Stimulated activated CD4-positive, alpha-beta T cell treated with anti-CD3 and anti-CD28 coated beads, TNF-alpha, amount 100 ng/mL, for 1 hour (primary cell): ENCODE results near the gene TMEM154.

Experiments used
- DNase-seq, 3 donors: peaks; one replicate each; pipeline ENCODE4 v3.0.0-alpha.2; 2020; ENCODE audit warnings: low read depth in 3 of 3, low spot score in 1 of 3

Gene TMEM154

DNA sequence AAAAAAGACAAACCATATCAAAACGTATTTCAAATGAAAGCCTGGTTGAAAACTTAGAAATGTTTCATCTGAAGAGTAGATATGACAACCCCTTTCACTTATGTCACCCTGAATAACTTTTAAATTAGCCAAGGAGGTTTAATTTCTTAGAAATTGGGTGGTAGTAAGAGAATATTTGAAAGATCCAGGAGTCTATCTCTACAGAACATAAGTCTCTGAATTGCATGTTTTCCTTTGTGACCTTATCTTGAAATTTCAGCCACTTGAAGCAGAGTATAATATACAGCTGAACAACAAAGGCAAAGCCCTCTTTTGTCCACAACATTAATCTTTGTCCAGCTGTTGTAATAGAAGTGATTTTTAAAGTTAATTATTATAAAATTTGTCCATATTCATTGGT, 49.5 kb downstream of the TMEM154 start:
- DNase-seq = no peak

DNA sequence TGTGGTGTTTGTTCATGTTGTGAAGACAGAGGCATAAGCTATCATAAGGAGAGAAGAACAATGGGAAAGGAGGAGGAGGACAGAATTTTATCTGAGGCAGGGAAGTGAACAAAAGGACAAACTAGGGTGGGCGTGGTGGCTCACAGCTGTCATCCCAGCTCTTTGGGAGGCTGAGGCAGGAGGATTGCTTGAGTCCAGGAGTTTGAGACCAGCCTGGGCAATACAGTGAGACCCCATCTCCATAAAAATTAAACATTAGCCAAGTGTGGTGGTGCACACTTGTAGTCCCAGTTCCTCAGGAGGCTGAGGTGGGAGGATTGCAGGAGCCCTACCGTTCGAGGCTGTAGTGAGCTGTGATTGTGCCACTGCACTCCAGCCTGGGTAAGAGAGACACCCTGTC, 49.9 kb downstream of the TMEM154 start:
- DNase-seq = no peak

DNA sequence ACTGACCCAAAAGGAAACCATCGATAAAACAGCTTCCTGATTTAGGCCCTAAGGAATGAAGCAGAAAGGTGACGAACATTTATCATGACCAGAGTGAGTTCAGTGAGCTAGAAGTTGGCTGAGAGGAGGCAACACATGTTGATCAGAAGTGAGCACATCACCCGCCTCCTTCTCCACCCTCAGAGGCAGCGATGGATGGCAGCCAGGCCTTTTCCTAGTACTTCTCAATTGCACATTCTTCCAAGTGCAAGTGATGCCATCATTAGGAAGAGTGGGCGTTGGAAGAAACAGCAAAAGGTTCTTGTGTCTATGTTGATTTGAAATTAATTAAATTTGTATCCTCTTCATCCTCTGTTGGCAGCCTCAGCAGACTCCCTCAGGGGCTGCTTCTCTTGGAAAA, 51.7 kb downstream of the TMEM154 start:
- DNase-seq = no peak

DNA sequence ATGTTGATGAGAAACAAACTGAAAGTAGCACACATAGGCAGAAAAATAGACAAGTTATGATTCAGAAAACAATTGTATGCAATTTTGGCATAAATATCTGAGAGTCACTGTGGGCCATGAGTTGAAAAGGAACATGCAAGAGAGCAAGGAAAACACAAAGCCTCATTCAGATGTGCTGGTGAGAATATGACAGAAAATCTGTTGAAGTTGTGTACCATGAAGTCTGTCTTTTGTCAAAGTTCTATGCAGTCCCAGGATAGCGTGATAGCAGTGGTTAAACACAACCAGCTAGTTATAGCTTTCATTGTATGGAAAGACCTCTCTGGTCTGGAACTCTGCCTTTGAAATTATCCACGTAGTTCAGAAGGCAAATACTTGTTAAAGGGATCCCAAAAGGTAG, 53.0 kb downstream of the TMEM154 start:
- no peak for DNase-seq

DNA sequence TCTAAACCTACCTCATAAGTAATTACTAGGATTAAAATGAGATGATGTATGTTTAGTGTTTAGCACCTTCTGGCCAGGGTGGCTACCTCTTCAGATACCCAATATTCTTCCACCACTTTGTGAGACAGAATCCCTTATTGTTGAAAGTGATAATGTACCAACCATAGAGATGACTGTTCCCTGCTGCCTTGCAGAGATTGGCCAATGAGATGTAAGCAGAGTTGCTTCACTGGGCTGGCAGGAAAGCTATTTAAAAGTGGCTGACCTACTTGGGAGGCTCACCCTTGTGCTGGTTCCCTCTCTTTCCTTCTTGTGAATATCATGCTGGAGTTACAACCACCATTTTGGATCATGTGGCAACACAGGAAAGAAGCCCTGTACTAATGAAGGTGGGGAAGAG, 58.9 kb downstream of the TMEM154 start:
- no peak for DNase-seq

DNA sequence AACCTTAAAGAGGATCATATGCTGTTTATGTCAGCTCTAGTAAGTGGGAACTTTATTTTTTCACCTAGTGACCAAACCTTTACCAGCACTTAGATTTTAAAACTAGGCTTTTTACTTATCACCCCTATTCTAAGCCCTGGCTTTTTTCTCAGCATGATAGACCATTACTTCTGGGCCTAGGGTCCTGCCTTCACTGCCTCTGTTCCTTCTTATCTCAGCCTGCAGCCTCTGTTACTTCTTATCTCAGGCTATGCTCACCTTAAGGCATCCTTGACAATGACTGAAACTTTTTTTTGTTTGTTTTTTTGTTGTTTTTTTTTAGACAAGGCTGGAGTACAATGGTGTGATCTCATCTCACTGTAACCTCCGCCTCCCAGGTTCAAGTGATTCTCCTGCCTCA, 59.6 kb downstream of the TMEM154 start:
- DNase-seq = no peak

DNA sequence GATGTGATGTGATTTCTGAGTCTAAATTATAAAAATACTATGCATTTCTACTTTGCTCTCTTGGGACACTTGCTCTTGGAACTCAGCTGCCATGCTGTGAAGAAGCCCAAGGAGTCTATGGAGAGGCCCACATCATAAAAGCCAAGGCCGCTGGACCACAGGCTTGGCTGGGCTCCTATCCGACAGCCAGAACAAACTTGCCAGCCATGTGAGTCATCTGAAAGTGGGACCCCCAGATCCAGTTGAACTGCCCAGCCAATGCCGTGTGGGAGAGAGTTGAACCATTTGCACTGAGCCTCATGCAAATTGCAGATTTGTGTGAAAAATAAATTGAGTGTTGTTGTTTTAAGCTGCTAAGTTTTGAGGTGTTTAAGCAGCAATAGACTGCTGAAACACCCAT, 60.2 kb downstream of the TMEM154 start:
- no peak for DNase-seq

DNA sequence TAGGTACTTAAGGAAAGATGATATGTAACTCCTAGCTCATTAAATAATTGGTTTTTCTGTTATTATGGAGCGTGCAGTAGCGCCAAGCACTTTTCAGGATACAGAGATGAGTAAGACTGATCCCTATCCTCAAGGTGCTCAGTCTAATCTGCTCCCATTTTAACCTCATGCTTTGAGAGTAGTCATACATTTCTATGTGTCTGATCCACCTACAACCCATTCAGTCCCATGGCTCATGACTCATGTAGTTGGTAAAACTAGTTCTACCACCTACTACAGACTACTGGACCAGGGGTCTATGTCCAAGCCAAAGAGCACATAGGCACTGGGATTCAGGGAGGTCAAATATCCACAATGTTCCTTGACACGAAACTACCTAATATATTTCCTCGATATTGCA, 60.8 kb downstream of the TMEM154 start:
- no peak for DNase-seq

DNA sequence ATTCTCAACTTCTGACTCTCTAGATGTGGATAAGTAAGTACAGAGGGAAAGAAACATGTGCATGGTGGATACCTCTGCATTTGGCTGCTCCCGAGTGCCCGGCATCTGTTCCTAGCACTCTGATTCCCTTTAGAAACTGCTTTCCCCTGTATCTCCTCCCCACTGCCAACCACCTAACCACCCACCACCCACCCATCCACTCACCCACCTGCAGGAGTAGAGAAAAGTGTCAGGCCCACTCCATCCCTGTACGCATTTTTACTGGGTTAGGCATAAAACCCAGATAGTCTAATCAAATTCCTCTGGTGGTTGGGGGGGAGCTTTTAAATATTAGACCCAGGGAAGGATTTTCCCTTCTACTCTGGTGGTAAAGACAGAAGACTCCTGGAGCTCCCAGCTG, 63.0 kb downstream of the TMEM154 start:
- no peak for DNase-seq

DNA sequence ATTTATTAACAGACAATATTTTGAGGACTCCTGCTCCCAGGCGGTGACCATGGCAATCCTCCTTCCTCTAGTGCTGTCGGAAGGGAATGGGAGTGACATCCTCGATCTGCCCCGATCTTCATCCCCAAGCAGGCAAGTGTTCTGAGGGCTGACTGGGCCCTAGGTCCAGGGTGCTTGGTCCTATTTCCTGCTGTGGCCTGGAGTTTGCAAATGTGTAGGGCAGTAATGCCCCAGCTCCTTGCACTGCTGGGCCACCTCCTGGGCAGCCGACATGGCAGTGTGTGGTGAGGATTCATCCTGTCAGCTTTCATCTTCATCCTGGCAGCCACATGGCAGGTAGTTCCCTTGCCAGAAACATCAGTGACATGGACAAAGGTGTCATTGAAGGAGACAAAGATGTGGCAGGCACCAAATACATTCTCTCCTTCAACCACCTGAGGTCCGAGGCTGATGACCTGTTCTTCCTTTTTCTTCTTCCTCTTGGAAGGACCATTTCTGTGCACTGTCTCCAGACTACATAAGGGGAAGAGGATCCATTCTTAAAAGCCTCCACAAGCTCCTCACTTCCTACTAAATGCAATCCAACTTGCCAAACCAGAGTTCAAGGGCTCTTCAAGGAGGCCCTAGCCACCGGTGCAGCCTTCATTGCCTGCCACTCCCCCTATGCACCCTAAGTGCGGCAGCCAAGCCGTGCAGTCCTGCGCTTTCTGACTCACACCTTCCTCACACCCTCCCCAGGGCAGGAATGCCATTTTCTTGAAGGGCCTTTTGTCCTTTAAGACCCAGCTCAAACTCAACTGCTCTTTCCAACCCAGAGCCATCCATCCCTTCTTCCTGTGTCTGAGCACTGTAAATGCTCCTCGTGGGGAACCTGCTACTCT, 65.7 kb downstream of the TMEM154 start:
- DNase-seq = no peak

DNA sequence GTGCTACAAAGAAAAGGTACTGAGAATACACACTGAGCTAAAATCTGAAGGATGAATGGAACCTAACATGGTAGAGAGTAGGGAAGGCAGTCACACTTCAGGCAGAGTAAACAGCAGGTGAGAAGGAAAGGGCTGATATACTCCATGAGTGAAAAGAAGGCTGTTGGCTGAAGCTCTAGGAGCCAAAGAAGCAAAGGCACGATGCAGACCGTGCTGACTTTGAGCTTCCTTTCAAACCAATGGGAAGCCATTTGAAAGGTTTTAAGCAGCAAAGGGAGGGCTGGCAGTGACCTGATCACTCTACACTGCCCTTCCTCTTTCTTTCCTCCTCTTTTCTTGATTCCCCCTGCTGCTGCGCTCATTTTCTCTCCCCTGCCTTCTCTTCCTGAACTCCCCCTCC, 66.4 kb downstream of the TMEM154 start:
- DNase-seq = no peak

DNA sequence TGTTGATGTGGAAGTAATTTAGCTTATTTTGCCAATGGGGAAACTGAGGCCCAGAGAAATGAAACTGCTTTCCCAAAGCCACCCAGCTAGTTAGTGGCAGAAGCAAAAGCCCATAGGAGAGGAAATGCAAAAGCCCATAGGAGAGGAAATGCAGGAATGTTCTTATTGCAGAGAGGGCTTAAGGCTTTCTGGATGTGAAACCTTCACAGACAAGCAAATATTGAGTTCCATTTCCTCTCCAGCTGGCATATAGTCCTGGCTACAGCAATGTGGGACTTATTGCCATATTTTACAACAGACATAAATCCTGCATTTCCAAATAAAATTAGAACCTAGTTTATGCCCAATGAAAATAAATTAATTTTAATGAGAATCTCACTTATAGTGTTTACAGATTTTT, 69.7 kb downstream of the TMEM154 start:
- no peak for DNase-seq

DNA sequence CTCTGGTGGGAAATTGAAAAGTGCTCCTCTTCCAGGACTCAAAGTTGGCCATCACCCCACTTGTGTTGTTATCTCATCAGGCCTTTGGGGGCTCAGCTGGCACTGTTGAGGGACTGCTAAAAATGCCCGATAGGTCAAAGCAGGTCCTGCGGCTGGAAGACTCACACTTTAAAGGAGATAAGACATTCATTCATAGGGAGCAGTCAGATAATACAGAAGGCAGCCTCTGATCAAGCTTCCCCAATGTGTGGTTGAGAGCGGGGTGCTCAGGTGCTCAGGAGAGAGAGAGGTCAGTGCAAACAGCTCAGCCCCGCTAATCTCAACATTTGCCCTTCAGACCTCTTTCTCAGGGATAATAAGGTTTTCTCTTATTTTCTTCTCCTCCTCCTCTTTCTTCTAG, 70.3 kb downstream of the TMEM154 start:
- DNase-seq = no peak

DNA sequence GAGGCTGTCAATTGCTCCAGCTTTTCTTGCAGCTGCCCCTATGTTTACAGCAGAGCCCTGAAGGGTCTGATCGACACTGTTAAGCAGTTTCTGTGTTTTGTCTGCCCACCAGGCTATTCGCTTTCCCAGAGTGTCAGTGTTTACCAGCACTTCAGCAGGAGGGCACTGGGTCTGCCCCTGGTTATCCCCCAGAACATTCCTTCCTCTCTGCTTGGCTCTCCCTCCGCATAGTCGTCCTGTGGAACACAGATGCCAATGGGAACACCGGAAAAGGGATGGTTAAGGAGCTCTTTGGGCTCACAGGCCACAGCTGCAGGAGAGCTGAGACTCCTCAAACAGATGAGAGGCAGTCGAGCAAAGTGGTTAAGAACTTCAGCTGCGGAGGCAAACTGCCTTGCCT, 72.6 kb downstream of the TMEM154 start:
- DNase-seq = no peak

DNA sequence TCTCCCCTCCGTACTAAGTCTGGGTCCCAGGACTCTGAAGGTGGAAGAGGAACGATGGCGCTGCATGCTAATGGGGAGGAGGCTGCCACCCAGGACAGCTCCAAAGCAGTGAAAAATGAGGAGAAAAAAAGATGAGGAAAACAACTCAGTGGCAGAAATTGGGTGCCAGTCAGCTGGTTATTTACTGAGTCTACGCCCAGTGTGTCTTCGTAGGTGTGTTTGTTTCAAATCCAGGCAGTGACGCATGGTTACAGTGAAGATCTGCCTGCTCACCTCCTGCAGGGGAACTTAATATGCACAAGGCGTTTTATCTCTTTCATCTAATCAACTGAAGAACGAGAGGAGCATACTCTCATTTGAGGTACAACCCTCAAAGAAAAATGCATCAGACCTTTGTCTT, 73.0 kb downstream of the TMEM154 start:
- no peak for DNase-seq

DNA sequence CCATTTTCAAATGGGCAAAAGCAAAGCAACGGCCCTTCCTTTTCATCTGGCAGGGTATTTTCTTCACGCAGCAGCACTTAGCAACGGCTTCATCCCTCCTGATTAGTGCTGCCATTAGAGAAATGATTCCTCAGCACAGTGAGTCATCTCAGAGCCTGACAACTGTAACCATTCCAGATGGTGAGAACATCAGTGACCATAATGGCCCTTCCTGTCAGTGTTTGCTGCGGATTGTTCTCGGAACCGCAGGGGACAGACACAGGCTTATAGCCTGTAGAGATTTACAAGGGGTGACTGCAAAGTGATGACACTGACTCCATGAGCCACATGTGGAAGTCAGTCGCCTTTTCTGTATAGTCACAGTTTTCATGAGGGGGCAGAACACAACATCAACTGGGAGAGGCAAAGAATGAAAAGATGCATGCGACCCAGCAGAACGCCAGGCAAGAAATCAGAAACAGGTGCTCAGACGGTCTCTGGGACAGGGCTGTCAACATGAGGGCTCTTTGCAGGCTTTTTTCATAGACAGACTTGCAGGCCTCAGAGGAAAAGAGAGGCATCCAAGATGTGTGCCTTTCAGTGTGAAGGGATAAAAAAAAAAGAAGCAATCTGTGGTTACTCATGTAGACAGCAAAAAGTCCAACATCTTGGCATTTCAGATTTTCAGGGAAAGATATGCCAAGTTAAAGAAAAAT, 74.0 kb downstream of the TMEM154 start:
- DNase-seq = no peak

DNA sequence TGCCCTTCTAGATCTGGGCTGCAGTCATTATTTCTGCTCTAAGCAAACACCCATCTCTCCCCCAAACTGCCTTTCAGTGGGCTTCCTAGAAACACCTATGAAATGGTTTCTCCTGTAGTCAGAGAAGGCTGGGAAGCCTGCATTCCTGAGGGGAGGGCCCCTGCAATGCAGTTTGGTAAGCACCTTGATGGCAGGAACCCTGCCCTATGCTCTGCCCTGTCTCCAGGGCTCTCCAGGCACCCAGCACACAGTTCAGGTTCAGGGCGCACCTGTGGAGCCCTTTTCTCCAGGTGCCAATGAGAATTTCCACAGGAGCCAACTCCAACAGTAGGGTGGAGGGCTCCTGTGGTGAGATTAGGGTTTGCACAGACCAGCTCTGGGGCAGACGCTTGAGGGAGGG, 74.8 kb downstream of the TMEM154 start:
- DNase-seq = no peak

DNA sequence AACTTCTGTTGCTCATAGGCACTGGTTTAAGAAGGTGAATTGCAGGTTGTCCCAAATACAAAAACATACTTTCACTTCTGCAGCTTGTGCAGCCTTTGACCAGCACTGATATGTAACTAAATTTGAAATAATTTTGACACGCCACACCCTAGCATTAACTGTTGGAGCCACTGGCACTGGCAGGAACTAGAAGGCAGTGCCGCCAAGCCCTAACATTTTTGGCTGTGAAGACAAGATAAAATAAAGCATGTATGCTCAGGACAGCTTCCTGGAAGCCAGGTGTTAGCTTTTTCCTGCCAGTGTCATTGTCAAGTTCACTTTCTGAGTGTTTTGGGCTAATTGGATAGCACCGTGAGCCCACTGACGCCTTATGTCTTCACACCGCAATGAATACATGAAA, 78.6 kb downstream of the TMEM154 start:
- DNase-seq = no peak

DNA sequence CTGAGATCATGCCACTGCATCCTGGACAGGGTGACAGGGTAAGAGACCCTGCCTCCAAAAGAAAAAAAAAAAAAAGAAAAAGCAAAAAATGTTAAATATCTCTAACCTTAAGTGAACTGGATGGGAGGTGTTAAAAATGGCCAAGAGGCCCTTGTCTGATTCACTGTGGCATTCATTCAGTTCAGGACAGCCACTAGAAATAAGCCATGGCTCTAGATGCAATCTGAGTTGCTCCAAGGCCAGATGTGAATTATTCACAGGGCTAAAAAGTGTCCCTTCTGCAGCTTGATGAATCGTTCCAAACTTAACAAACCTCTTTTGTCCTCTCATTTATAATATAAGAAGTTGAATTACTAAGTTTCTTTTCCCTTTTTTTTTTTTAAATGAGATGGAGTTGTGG, 80.2 kb downstream of the TMEM154 start:
- no peak for DNase-seq

DNA sequence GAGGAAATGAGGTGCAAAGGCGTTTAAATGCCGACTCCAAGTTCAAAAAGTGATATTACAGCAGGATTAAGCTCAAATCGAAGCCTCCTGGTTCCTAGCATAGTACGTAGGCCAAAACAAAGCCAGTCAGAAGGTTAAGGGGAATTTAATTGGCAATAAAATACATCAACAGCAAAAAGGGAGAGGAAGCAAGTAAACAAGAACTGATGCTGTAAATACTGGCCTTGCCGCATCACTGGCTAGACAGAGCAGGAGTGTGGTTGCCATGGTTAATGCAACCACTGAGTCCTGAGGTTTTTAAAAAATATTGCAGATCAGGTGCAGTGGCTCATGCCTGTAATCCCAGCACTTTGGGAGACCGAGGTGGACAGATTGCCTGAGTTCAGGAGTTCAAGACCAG, 80.7 kb downstream of the TMEM154 start:
- no peak for DNase-seq

DNA sequence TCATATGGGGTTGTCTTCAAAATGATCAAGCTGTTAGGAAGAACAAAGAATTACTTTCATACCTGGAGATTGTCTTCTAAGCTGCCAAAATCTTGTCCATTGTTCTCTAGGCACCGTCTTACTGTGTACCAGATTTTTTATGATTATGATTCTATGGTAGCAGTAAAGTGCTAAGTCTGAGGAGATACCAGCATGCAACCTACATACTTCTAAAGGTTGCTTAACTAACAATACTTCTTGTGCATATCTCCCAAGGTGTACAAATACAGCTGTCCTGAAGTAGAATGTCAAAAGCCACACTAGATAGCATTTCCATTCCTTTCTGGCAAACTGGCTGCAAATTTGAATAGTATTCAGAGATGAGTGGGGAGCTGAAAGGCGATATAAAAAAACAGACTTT, 81.3 kb downstream of the TMEM154 start:
- no peak for DNase-seq

DNA sequence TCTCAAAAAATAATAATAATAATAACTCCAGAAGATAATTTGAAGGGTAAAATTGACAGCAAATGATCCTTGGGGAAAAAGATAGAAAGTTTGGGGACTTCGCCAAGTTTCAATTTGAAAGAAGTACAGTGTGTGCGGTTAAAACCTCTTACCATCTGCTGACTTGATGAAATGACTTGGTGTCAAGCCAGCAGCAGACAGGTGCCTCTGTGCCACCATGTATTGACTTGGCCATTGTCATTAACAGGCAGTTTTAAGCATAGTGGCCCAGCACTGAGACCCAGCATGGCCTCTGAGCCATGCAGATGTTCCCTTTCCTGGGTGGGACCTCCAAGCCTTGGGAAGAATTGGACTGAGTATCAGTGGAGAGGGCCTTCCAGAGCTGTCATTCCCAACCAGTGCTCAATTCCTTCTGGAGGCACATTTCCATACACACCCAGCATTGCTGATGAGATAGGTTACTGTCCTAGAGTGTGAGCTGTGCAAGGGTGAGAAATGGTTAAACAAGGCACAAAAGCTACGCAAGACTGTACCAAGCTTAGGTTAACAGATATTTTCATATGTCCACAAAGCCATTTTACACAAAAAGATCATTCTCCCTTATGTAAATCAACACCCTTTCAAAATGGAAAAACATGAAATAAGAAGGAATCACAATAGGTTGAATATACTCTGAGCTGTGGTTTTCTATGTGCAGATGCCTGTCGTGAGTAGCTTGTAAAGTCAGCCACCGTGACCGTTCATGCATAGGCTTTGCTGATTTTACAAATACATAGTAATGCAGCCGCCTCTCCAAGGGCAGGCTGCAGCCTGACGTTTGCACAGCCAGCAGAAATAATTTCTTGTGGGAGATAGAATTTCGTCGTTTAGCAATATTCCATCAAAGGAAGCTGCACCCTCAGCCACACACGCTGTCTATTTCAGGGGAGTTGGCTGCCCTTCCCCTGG, 84.5 kb downstream of the TMEM154 start:
- DNase-seq = no peak
